Kidney (tissue), 14 donors: ENCODE results near the gene DKK1. TPM values are rescaled to one million over a fixed set of nuclear protein-coding genes. Genes with fewer than 3 reads are reported as not detected.
A peak's percentile ranks its signal among the peaks of the same experiment; 100 is the strongest.

ENCODE experiments used
- DNase-seq, 5 donors: peaks; one replicate each; pipeline ENCODE4 v3.0.0-alpha.2; 2013 to 2020
- FAIRE-seq: peaks from 2 replicates; lab custom pipeline; 2012; peaks lifted over from hg19 to GRCh38; lab: Jason Lieb, UNC
- H3K27ac ChIP-seq, 2 donors: one replicate each; pipeline ENCODE4 v1.7.0; 2013; ENCODE audit warnings: low read depth in 2 of 2, low read length in 2 of 2, inconsistent platforms in 1 of 2
- H3K27me3 ChIP-seq: one replicate; pipeline ENCODE4 v1.7.1; 2013; ENCODE audit warnings: low read length, inconsistent platforms; ENCODE audit not compliant: control insufficient read depth, insufficient read depth
- H3K36me3 ChIP-seq, 3 donors: one replicate each; pipeline versions ENCODE4 v1.7.0 to v1.7.1; 2013; ENCODE audit warnings: low read length in 3 of 3, control low read depth in 1 of 3, inconsistent platforms in 1 of 3; ENCODE audit not compliant: insufficient read depth in 3 of 3, control insufficient read depth in 2 of 3
- H3K4me1 ChIP-seq, 3 donors: one replicate each; pipeline versions ENCODE4 v1.7.0 to v1.7.1; 2013; ENCODE audit warnings: low read length in 3 of 3, inconsistent platforms in 1 of 3, low read depth in 1 of 3; ENCODE audit not compliant: control insufficient read depth in 2 of 3, insufficient read depth in 2 of 3
- H3K4me3 ChIP-seq, 3 donors: one replicate each; pipeline versions ENCODE4 v1.7.0 to v1.8.1; 2013; ENCODE audit warnings: low read length in 3 of 3, control low read depth in 1 of 3, inconsistent platforms in 1 of 3
- H3K9ac ChIP-seq, 3 donors: one replicate each; pipeline versions ENCODE4 v1.7.0 to v1.7.1; 2013; ENCODE audit warnings: low read length in 3 of 3, control low read depth in 1 of 3, inconsistent platforms in 1 of 3
- H3K9me3 ChIP-seq, 3 donors: one replicate each; pipeline versions ENCODE4 v1.7.0 to v1.7.1; 2013; ENCODE audit warnings: low read length in 3 of 3, control low read depth in 1 of 3, inconsistent platforms in 1 of 3; ENCODE audit not compliant: control insufficient read depth in 2 of 3, insufficient read depth in 1 of 3
- intact Hi-C: fragments of 100-400 bp; cut with DNase I; formaldehyde crosslinking; loops from one replicate; pipeline ENCODE4 v1.11.1; 2022
- polyA plus RNA-seq: library from polyadenylated mRNA; stranded (reverse); fragments of 350-450 nt; fragmentation: Illumina TruSeq; extraction: RNeasy Lipid Tissue Mini Kit (QIAGEN cat#74804); gene quantifications from one replicate; pipeline ENCODE4 v1.2.3, GENCODE V29; 2014; ENCODE audit warnings: low read depth, low replicate concordance; ENCODE audit not compliant: insufficient read depth
- total RNA-seq: library from RNA; stranded (reverse); fragmentation: NEBNext Ultra II Directional; extraction: Animal tissue kit (Norgen Biotek cat#: 25700); gene quantifications from one replicate; pipeline ENCODE4 v1.2.1, GENCODE V29; 2021
- TF ChIP-seq, protein P1 (sequence below): IDR thresholded peaks from 3 replicates; pipeline ENCODE4 v1.5.1; 2012; ENCODE audit warnings: mild to moderate bottlenecking, moderate library complexity, borderline replicate concordance; ENCODE audit not compliant: insufficient read depth; ENCODE audit errors: extremely low read depth
- donor health status: control.
- donor health status: control.
- donor health status: control.
- donor health status: control.
- donor health status: control.
- donor health status: DM: yes; HTN: yes; CAD: no.
- donor health status: Normal renal cell carcinoma (clear cell type).

DKK1 gene
- total and polyA plus RNA-seq, 2 donors from 2014 or later, result 1.5 TPM; not detected in 1

DNA sequence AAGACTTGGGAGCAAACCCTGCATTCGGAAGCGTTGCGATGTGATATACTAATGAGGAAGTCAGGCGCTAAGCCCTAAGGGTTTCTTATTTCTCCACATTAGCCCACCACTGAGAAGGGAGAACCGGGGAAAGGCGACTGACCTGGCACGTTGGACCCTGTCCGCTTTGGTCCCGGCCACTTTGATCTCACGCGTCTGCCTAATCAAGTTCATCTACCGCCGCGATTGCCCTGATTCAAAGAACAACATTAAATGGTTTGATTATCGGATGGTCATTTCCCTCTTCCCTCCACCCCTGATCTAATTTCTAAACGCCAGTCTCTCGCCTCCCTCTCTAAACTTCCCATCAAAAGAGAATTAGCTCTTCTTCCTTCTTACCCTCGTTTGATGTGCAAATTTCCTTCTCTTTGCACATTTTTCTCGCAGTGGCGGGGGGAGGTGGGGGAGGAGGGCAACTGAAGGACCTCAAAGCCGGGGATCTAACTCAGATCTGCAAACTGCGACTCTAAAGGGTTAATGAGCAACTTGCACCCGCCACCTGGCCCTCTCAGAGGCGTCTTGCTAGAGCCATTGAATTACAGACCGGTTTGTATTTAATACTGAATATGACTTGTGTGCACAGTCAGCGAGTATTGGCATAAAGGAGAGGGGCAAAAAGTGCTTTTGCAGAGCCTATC is 687 bp upstream of the DKK1 start:
- no peaks in the 10 kb centered on the region for H3K9me3 ChIP-seq
- intact Hi-C loops, result no loop called here
- FAIRE-seq, result no peak
- peak overlapping the region; percentile 51 to 76 (median 52) for H3K4me3 ChIP-seq
- TF ChIP-seq, protein P1, sequence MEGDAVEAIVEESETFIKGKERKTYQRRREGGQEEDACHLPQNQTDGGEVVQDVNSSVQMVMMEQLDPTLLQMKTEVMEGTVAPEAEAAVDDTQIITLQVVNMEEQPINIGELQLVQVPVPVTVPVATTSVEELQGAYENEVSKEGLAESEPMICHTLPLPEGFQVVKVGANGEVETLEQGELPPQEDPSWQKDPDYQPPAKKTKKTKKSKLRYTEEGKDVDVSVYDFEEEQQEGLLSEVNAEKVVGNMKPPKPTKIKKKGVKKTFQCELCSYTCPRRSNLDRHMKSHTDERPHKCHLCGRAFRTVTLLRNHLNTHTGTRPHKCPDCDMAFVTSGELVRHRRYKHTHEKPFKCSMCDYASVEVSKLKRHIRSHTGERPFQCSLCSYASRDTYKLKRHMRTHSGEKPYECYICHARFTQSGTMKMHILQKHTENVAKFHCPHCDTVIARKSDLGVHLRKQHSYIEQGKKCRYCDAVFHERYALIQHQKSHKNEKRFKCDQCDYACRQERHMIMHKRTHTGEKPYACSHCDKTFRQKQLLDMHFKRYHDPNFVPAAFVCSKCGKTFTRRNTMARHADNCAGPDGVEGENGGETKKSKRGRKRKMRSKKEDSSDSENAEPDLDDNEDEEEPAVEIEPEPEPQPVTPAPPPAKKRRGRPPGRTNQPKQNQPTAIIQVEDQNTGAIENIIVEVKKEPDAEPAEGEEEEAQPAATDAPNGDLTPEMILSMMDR, result no peak
- H3K36me3 ChIP-seq, result no peaks in the 10 kb centered on the region
- DNase-seq, result peak in 4 of 5 donors; percentile 50 to 70 (median 56)
- peaks cover 0 to 11% (median 6%) of the 10 kb centered on the region in 3 donors for H3K4me1 ChIP-seq
- peak overlapping the region in 1 of 3 donors; percentile 31 for H3K9ac ChIP-seq
- peaks cover 5% of the 10 kb centered on the region for H3K27me3 ChIP-seq
- H3K27ac ChIP-seq, result no peak overlapping the region

DNA sequence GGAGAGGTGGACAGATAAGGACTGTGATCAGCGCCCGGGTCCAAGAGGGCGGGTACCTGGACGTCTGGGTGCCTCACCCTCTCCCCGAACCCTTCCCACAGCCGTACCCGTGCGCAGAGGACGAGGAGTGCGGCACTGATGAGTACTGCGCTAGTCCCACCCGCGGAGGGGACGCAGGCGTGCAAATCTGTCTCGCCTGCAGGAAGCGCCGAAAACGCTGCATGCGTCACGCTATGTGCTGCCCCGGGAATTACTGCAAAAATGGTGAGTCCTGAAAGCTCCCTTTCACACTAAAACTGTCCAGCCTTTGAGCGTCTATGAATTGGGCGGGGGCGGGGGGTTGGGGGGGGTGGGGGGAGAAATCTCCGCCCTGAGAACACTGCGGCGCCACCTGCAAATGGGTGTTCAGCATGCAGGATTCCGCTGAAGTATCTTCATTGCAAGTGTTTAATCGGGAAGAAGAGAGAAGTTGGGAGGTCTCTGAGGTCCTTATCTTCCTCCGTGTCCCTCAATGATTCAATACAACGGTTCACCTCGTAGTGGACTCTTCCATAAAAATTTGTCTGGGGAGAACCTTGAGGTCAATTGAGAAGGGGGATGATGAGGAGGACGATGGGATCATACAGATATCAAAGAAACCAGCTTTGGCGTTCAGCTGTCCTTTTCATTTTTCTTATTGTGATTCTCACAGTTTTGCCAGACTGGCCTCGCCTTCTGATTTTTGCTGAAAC is 906 bp downstream of the DKK1 start:
- intact Hi-C loops, result no loop called here
- TF ChIP-seq, protein P1, result no peak
- H3K4me3 ChIP-seq, result peak overlapping the region; percentile 51 to 76 (median 52)

DNA sequence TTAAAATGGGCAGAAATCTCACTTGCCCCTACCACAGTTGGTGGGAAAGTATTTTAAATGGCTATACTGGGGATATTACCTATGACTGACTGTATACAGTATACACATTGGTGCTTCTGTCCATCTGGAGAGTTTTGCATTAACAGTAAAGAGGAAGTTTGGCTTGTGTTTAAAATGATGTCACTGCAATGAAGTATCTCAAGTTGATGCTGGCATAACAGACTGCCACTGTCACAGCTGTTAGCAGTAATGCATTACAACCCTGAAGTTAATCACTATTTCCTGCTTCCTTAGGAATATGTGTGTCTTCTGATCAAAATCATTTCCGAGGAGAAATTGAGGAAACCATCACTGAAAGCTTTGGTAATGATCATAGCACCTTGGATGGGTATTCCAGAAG is 1.9 kb downstream of the DKK1 start:
- H3K4me3 ChIP-seq, result no peak overlapping the region
- H3K9me3 ChIP-seq, result no peaks in the 10 kb centered on the region
- H3K27ac ChIP-seq, result no peak overlapping the region
- FAIRE-seq (no peak), DNase-seq (no peak)
- H3K9ac ChIP-seq, result no peak overlapping the region
- H3K36me3 ChIP-seq, result no peaks in the 10 kb centered on the region
- peaks cover 0 to 8% (median 6%) of the 10 kb centered on the region in 3 donors for H3K4me1 ChIP-seq
- TF ChIP-seq, protein P1, result no peak
- intact Hi-C loops, result no loop called here
- peaks cover 5% of the 10 kb centered on the region for H3K27me3 ChIP-seq

More for the DNA sequence above, 906 bp downstream of the DKK1 start:
- no peaks in the 10 kb centered on the region for H3K36me3 ChIP-seq
- H3K9ac ChIP-seq, result peak overlapping the region in 1 of 3 donors; percentile 48
- FAIRE-seq, result no peak
- peaks cover 0 to 8% (median 6%) of the 10 kb centered on the region in 3 donors for H3K4me1 ChIP-seq
- H3K27ac ChIP-seq, result no peak overlapping the region
- DNase-seq, result peak in 3 of 5 donors; percentile 31 to 54 (median 42)
- H3K27me3 ChIP-seq, result peaks cover 5% of the 10 kb centered on the region
- no peaks in the 10 kb centered on the region for H3K9me3 ChIP-seq
